ENCODE measurements around the gene SFSWAP. TPM values are rescaled to one million over a fixed set of nuclear protein-coding genes. Genes with fewer than 3 reads are reported as not detected.

Gene SFSWAP
- total RNA-seq, 1 donor from 2014 or later, result 21.9 TPM

DNA sequence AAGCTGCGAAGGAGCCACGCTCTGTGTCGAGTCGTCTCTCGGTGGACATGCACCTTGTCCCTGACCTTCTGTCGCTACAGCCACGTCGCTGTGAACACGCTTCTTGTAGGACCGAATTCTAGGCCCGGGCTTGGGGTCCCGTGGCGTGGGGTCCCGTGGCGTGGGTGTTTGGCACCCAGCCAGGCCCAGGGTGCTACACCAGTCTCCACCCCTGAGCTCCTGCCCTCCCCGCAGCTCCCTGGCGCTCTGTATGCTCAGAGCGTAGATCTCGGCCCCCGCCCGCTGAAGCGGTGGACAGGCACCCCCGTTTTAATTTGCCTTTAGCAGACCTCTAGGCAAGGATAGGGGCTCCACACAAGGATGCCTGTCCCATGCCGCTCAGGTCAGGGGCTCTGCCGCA lies 133.8 kb downstream of the SFSWAP start:
- Histone ChIP-seq H3K27me3 (ENCODE audit: low read depth) (peaks cover 4% of the 10 kb centered on the region), H3K4me3 (no peak overlapping the region), H3K9me3 (replicated peaks) (no peaks in the 10 kb centered on the region), H3K36me3 (no peaks in the 10 kb centered on the region), H3K27ac (replicated peaks) (no peak overlapping the region), H3K4me1 (no peaks in the 10 kb centered on the region)
- no peak for DNase-seq
- TF ChIP-seq, protein P1, sequence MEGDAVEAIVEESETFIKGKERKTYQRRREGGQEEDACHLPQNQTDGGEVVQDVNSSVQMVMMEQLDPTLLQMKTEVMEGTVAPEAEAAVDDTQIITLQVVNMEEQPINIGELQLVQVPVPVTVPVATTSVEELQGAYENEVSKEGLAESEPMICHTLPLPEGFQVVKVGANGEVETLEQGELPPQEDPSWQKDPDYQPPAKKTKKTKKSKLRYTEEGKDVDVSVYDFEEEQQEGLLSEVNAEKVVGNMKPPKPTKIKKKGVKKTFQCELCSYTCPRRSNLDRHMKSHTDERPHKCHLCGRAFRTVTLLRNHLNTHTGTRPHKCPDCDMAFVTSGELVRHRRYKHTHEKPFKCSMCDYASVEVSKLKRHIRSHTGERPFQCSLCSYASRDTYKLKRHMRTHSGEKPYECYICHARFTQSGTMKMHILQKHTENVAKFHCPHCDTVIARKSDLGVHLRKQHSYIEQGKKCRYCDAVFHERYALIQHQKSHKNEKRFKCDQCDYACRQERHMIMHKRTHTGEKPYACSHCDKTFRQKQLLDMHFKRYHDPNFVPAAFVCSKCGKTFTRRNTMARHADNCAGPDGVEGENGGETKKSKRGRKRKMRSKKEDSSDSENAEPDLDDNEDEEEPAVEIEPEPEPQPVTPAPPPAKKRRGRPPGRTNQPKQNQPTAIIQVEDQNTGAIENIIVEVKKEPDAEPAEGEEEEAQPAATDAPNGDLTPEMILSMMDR (IDR thresholded peaks at IDR 0.05; ENCODE audit: borderline replicate concordance), result no peak
- intact Hi-C loops (cut with micrococcal nuclease), result no loop called here

DNA sequence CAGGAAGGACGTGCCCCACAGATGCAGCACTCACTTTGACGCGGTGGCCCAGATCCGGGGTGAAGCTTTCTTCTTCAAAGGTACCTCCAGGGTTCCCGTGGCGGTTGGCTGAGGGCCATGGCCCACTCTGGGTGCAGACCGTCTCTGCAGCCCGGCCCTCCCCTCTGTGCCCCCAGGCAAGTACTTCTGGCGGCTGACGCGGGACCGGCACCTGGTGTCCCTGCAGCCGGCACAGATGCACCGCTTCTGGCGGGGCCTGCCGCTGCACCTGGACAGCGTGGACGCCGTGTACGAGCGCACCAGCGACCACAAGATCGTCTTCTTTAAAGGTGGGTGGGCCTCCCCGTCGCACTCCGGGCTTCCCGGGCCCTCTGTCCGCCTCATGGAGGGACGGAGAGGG lies 134.2 kb downstream of the SFSWAP start:
- Histone ChIP-seq H3K27me3 (ENCODE audit: low read depth) (peaks cover 8% of the 10 kb centered on the region), H3K4me3 (no peak overlapping the region), H3K9me3 (replicated peaks) (no peaks in the 10 kb centered on the region), H3K36me3 (no peaks in the 10 kb centered on the region), H3K4me1 (no peaks in the 10 kb centered on the region), H3K27ac (replicated peaks) (no peak overlapping the region)
- intact Hi-C loops (cut with micrococcal nuclease), result no loop called here
- no peak for DNase-seq
- TF ChIP-seq, protein P1 (IDR thresholded peaks at IDR 0.05; ENCODE audit: borderline replicate concordance), result no peak

DNA sequence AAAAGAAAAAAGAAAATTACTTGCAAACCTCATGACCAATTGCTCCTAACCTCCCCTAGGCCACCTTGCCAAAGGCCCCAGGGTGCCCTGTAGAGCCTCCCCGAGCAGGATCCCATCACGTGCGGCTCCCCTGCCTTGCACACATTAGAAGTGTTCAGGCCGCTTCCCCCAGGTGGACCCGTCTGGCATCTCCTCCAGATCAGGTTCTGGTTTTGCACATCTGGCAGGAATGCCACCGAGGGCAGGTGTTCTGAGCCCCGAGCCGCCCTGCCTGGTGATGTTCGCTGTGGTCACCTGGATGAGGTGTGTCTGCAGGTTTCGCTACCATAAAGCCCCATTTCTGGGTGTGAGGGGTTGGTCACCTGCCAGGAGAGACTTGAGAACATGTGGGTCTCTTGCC lies 136.6 kb downstream of the SFSWAP start:
- no peak overlapping the region for H3K27ac ChIP-seq (replicated peaks)
- no peaks in the 10 kb centered on the region for H3K36me3 ChIP-seq
- no peaks in the 10 kb centered on the region for H3K4me1 ChIP-seq
- peaks cover 24% of the 10 kb centered on the region for H3K27me3 ChIP-seq (ENCODE audit: low read depth)
- no peak overlapping the region for H3K4me3 ChIP-seq
- TF ChIP-seq, protein P1 (IDR thresholded peaks at IDR 0.05; ENCODE audit: borderline replicate concordance), result no peak
- H3K9me3 ChIP-seq (replicated peaks), result no peaks in the 10 kb centered on the region
- intact Hi-C loops (cut with micrococcal nuclease), result no loop called here
- DNase-seq, result no peak

DNA sequence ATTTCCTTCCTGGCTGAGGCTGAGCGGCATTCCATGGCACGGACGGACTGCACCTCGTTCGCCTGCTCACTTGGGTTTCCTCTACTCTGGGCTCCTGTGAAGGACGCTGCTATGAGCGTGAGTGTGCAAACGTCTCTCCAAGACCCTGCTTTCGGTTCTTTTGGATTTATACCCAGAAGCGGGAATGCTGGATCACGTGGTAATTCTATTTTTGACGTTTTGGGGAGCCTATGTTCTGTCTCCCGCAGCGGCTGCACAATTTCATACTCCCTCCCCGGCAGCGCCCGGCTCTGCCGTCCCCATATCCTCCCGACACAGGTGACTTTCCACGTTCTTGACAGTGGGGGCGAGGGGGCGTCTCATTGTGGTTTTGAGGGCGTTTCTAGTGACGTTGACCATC lies 137.9 kb downstream of the SFSWAP start:
- no peaks in the 10 kb centered on the region for H3K9me3 ChIP-seq (replicated peaks)
- H3K4me3 ChIP-seq, result no peak overlapping the region
- no peaks in the 10 kb centered on the region for H3K36me3 ChIP-seq
- TF ChIP-seq, protein P1 (IDR thresholded peaks at IDR 0.05; ENCODE audit: borderline replicate concordance), result no peak
- no peak for DNase-seq
- H3K27ac ChIP-seq (replicated peaks), result no peak overlapping the region
- H3K27me3 ChIP-seq (ENCODE audit: low read depth), result peaks cover 37% of the 10 kb centered on the region
- intact Hi-C loops (cut with micrococcal nuclease), result no loop called here
- H3K4me1 ChIP-seq, result no peaks in the 10 kb centered on the region

Other genes starting within 250 kb of the SFSWAP start
- 0.77 TPM for gene MMP17, start 117.3 kb downstream of the SFSWAP start, total RNA-seq
- 57.4 TPM for gene ULK1, start 183.5 kb downstream of the SFSWAP start, total RNA-seq
- 7.7 TPM for gene PUS1, start 218.2 kb downstream of the SFSWAP start, total RNA-seq
- 15.3 TPM for gene EP400, start 238.9 kb downstream of the SFSWAP start, total RNA-seq